Liver (tissue), 9 donors: Measurements from ENCODE around the gene STH. TPM values are rescaled to one million over a fixed set of nuclear protein-coding genes. Genes with fewer than 3 reads are reported as not detected.

Experiments used
- DNase-seq: peaks from one replicate; pipeline ENCODE4 v3.0.0-alpha.2; 2017; ENCODE audit warnings: low spot score
- H3K27ac ChIP-seq, 2 donors: one replicate each; pipeline ENCODE4 v1.7.0; 2013; ENCODE audit warnings: inconsistent platforms in 2 of 2, low read length in 2 of 2, control low read depth in 1 of 2, low read depth in 1 of 2, mild to moderate bottlenecking in 1 of 2
- H3K27me3 ChIP-seq, 4 donors: one replicate each; pipeline versions ENCODE4 v1.6.1 to v1.7.0; 2013; ENCODE audit warnings: low read length in 3 of 4, inconsistent platforms in 1 of 4, mild to moderate bottlenecking in 1 of 4, moderate library complexity in 1 of 4; ENCODE audit not compliant: control insufficient read depth in 4 of 4, insufficient read depth in 4 of 4
- H3K36me3 ChIP-seq, 4 donors: one replicate each; pipeline versions ENCODE4 v1.6.1 to v1.7.0; 2013; ENCODE audit warnings: low read length in 3 of 4, mild to moderate bottlenecking in 3 of 4, low read depth in 1 of 4, moderate library complexity in 1 of 4; ENCODE audit not compliant: control insufficient read depth in 4 of 4, insufficient read depth in 3 of 4
- H3K4me1 ChIP-seq, 4 donors: one replicate each; pipeline versions ENCODE4 v1.6.1 to v1.7.0; 2013; ENCODE audit warnings: low read length in 3 of 4, mild to moderate bottlenecking in 3 of 4, moderate library complexity in 1 of 4; ENCODE audit not compliant: control insufficient read depth in 4 of 4, insufficient read depth in 4 of 4
- H3K4me3 ChIP-seq, 3 donors: one replicate each; pipeline versions ENCODE4 v1.6.1 to v1.7.0; 2013; ENCODE audit warnings: low read length in 3 of 3, control low read depth in 1 of 3, low read depth in 1 of 3, mild to moderate bottlenecking in 1 of 3
- H3K9ac ChIP-seq, 2 donors: one replicate each; pipeline ENCODE4 v1.7.0; 2013; ENCODE audit warnings: low read length in 2 of 2, mild to moderate bottlenecking in 2 of 2, moderate library complexity in 2 of 2, control low read depth in 1 of 2, low read depth in 1 of 2
- H3K9me3 ChIP-seq, 4 donors: one replicate each; pipeline versions ENCODE4 v1.6.1 to v1.7.0; 2013; ENCODE audit warnings: low read length in 3 of 4; ENCODE audit not compliant: control insufficient read depth in 4 of 4
- EGR1 ChIP-seq, 2 donors: IDR thresholded peaks; 2 replicates each; pipeline ENCODE4 v1.6.1; 2016 to 2018; ENCODE audit warnings: antibody characterized with exemption in 2 of 2, low read depth in 2 of 2
- FOXA1 ChIP-seq: IDR thresholded peaks from 2 replicates; pipeline ENCODE4 v1.6.1; 2016; ENCODE audit warnings: antibody characterized with exemption
- FOXA2 ChIP-seq: IDR thresholded peaks from 2 replicates; pipeline ENCODE4 v1.6.1; 2016; ENCODE audit warnings: antibody characterized with exemption
- GABPA ChIP-seq, 2 donors: IDR thresholded peaks in 1 of 2; conservative IDR thresholded peaks in 1 of 2; 2 replicates each; pipeline ENCODE4 v1.6.1; 2016; ENCODE audit warnings: antibody characterized with exemption in 2 of 2, mild to moderate bottlenecking in 1 of 2, moderate library complexity in 1 of 2
- HNF4A ChIP-seq, 2 donors: conservative IDR thresholded peaks; 2 replicates each; pipeline ENCODE4 v1.6.1; 2016; ENCODE audit warnings: antibody characterized with exemption in 2 of 2, mild to moderate bottlenecking in 2 of 2
- HNF4G ChIP-seq: IDR thresholded peaks from 2 replicates; pipeline ENCODE4 v1.6.1; 2016; ENCODE audit warnings: antibody characterized with exemption
- MAX ChIP-seq: IDR thresholded peaks from 2 replicates; pipeline ENCODE4 v1.6.1; 2016; ENCODE audit warnings: antibody characterized with exemption
- NR2F2 ChIP-seq: IDR thresholded peaks from 2 replicates; pipeline ENCODE4 v1.6.1; 2016; ENCODE audit warnings: antibody characterized with exemption
- RAD21 ChIP-seq, 2 donors: IDR thresholded peaks; 2 replicates each; pipeline ENCODE4 v1.6.1; 2016; ENCODE audit warnings: antibody characterized with exemption in 2 of 2, mild to moderate bottlenecking in 2 of 2
- REST ChIP-seq: IDR thresholded peaks from 2 replicates; pipeline ENCODE4 v1.6.1; 2016; ENCODE audit warnings: antibody characterized with exemption, mild to moderate bottlenecking
- RXRA ChIP-seq, 2 donors: IDR thresholded peaks; 2 replicates each; pipeline ENCODE4 v1.6.1; 2017 to 2018; ENCODE audit warnings: antibody characterized with exemption in 2 of 2, mild to moderate bottlenecking in 1 of 2
- SP1 ChIP-seq: IDR thresholded peaks from 2 replicates; pipeline ENCODE4 v1.6.1; 2018; ENCODE audit warnings: antibody characterized with exemption, mild to moderate bottlenecking
- TAF1 ChIP-seq: conservative IDR thresholded peaks from 2 replicates; pipeline ENCODE4 v1.6.1; 2016; ENCODE audit warnings: antibody characterized with exemption, mild to moderate bottlenecking
- YY1 ChIP-seq: IDR thresholded peaks from 2 replicates; pipeline ENCODE4 v1.6.1; 2016; ENCODE audit warnings: antibody characterized with exemption, mild to moderate bottlenecking
- WGBS: extraction: QIAGEN DNeasy Blood & Tissue Kit; methylation state at CpG from one replicate; pipeline ENCODE4 v1.1.7; 2013; 5-methylcytosine and 5-hydroxymethylcytosine counted together
- polyA plus RNA-seq, 2 donors: library from polyadenylated mRNA; stranded (reverse) in 1 of 2; unstranded in 1 of 2; fragments of 200-250 nt in 1 of 2; fragments of >200 nt in 1 of 2; fragmentation: Nextera tagmentation in 1 of 2; extraction: Ambion mirVana in 1 of 2; gene quantifications; one replicate each; pipeline versions ENCODE4 v1.2.1 to v1.2.3, GENCODE V29; 2013 to 2015
- total RNA-seq, 2 donors: library from RNA; depleted of rRNA; stranded (reverse); fragments of >200 nt; gene quantifications; one replicate each; pipeline ENCODE4 v1.2.3, GENCODE V29; 2014
- TF ChIP-seq, protein P1 (sequence below): IDR thresholded peaks from 2 replicates; pipeline ENCODE4 v1.6.1; 2016; ENCODE audit warnings: antibody characterized with exemption
- TF ChIP-seq, protein P2 (sequence below): fragments of 150-350 bp; IDR thresholded peaks from 2 replicates; pipeline ENCODE4 v1.5.1; 2017; ENCODE audit warnings: improper control_type of control experiment, low read depth, low read length; ENCODE audit not compliant: missing input control
- donor health status: healthy.
- donor health status: healthy.
- donor health status: healthy.
- donor health status: healthy.
- donor health status: healthy.

The STH gene
- total and polyA plus RNA-seq, 4 donors = not detected

- TF ChIP-seq NR2F2 (no peak), RXRA (IDR thresholded peaks at IDR 0.05) (no peak), TAF1 (no peak), EGR1 (IDR thresholded peaks at IDR 0.05; ENCODE audit: low read depth in 2 of 2) (no peak), REST (no peak), SP1 (no peak), HNF4G (no peak), FOXA2 (no peak), FOXA1 (no peak), HNF4A (conservative IDR thresholded peaks at IDR 0.05) (no peak), GABPA (IDR thresholded peaks at IDR 0.05 in 1 of 2, conservative IDR thresholded peaks at IDR 0.05 in 1 of 2) (no peak), MAX (no peak)
- TF ChIP-seq, protein P1, sequence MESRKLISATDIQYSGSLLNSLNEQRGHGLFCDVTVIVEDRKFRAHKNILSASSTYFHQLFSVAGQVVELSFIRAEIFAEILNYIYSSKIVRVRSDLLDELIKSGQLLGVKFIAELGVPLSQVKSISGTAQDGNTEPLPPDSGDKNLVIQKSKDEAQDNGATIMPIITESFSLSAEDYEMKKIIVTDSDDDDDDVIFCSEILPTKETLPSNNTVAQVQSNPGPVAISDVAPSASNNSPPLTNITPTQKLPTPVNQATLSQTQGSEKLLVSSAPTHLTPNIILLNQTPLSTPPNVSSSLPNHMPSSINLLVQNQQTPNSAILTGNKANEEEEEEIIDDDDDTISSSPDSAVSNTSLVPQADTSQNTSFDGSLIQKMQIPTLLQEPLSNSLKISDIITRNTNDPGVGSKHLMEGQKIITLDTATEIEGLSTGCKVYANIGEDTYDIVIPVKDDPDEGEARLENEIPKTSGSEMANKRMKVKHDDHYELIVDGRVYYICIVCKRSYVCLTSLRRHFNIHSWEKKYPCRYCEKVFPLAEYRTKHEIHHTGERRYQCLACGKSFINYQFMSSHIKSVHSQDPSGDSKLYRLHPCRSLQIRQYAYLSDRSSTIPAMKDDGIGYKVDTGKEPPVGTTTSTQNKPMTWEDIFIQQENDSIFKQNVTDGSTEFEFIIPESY = no peak
- TF ChIP-seq, protein P2, sequence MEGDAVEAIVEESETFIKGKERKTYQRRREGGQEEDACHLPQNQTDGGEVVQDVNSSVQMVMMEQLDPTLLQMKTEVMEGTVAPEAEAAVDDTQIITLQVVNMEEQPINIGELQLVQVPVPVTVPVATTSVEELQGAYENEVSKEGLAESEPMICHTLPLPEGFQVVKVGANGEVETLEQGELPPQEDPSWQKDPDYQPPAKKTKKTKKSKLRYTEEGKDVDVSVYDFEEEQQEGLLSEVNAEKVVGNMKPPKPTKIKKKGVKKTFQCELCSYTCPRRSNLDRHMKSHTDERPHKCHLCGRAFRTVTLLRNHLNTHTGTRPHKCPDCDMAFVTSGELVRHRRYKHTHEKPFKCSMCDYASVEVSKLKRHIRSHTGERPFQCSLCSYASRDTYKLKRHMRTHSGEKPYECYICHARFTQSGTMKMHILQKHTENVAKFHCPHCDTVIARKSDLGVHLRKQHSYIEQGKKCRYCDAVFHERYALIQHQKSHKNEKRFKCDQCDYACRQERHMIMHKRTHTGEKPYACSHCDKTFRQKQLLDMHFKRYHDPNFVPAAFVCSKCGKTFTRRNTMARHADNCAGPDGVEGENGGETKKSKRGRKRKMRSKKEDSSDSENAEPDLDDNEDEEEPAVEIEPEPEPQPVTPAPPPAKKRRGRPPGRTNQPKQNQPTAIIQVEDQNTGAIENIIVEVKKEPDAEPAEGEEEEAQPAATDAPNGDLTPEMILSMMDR = no peak
- H3K36me3 ChIP-seq = no peaks in the 10 kb centered on the region
- no peak overlapping the region for H3K27ac ChIP-seq
- no peak for DNase-seq
- no peak overlapping the region for H3K9ac ChIP-seq
- no peaks in the 10 kb centered on the region for H3K9me3 ChIP-seq
- H3K4me3 ChIP-seq = no peak overlapping the region
- H3K27me3 ChIP-seq = no peaks in the 10 kb centered on the region
- WGBS = 89% methylated on average over 3 of the region's 3 CpGs
- H3K4me1 ChIP-seq = no peaks in the 10 kb centered on the region
Measured at GRCh38 chr17:45972531-45972930, 26.5 kb upstream of the STH start.

GRCh38 chr17:45973099-45973780 lies 25.8 kb upstream of the STH start:
- Histone ChIP-seq H3K27me3 (no peaks in the 10 kb centered on the region), H3K9ac (no peak overlapping the region), H3K9me3 (no peaks in the 10 kb centered on the region), H3K4me3 (no peak overlapping the region), H3K36me3 (no peaks in the 10 kb centered on the region), H3K27ac (no peak overlapping the region), H3K4me1 (no peaks in the 10 kb centered on the region)
- DNase-seq = no peak
- WGBS = 86% methylated on average over 12 of the region's 12 CpGs
- TF ChIP-seq, protein P2 = no peak
- TF ChIP-seq, protein P1 = no peak
- TF ChIP-seq MAX = no peak
- no peak for TF ChIP-seq SP1
- TF ChIP-seq NR2F2 = no peak
- no peak for TF ChIP-seq RAD21 (IDR thresholded peaks at IDR 0.05)
- no peak for TF ChIP-seq FOXA2
- TF ChIP-seq YY1 = no peak
